ENCODE measurements around the gene TPRG1.

GRCh38 chr3:189286188-189286587 is 114.4 kb downstream of the TPRG1 start:
- TF ChIP-seq, protein P1, sequence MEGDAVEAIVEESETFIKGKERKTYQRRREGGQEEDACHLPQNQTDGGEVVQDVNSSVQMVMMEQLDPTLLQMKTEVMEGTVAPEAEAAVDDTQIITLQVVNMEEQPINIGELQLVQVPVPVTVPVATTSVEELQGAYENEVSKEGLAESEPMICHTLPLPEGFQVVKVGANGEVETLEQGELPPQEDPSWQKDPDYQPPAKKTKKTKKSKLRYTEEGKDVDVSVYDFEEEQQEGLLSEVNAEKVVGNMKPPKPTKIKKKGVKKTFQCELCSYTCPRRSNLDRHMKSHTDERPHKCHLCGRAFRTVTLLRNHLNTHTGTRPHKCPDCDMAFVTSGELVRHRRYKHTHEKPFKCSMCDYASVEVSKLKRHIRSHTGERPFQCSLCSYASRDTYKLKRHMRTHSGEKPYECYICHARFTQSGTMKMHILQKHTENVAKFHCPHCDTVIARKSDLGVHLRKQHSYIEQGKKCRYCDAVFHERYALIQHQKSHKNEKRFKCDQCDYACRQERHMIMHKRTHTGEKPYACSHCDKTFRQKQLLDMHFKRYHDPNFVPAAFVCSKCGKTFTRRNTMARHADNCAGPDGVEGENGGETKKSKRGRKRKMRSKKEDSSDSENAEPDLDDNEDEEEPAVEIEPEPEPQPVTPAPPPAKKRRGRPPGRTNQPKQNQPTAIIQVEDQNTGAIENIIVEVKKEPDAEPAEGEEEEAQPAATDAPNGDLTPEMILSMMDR (IDR thresholded peaks at IDR 0.05; ENCODE audit: low read depth, low read length, poor library complexity, severe bottlenecking): no peak
- TF ChIP-seq EZH2phosphoT487 (IDR thresholded peaks at IDR 0.05; ENCODE audit: borderline replicate concordance, low read length): no peak

Data from DOHH2 (cell line).